GM12878 (cell line): ENCODE measurements around the gene IFI27L1. TPM values are rescaled to one million over a fixed set of nuclear protein-coding genes. Genes with fewer than 3 reads are reported as not detected.

Experiments used
- ATAC-seq: fragments of 200-7000 bp; cut with Tn5 transposase; 3 replicates; pipeline ENCODE4 v1.9.1; 2020; ENCODE audit warnings: mild to moderate bottlenecking, moderate library complexity
- BruUV-seq: library from RNA; stranded (reverse); fragments of 400-500 nt; replicated peaks from 2 replicates; lab custom pipeline; 2021; lab: Mats Ljungman, UMichigan
- CTCF ChIA-PET: fragments of 300-600 bp; sonication (Branson Sonifier 250); formaldehyde crosslinking; extraction: SDS; loops from one replicate; lab custom pipeline; 2021; ENCODE audit warnings: inconsistent platforms; lab: Yijun Ruan, JAX
- POLR2A ChIA-PET: fragments of 350-600 bp; formaldehyde crosslinking; extraction: SDS; loops from one replicate; lab custom pipeline; 2021; ENCODE audit warnings: inconsistent platforms; lab: Charles Lee
- RAD21 ChIA-PET: fragments of 300-600 bp; sonication (Branson Sonifier 250); formaldehyde crosslinking; loops from one replicate; lab custom pipeline; 2023; ENCODE audit warnings: antibody characterized with exemption; ENCODE audit not compliant: unreplicated experiment; lab: Charles Lee
- SMC1A ChIA-PET: fragments of 300-600 bp; sonication (Branson Sonifier 250); formaldehyde crosslinking; loops from one replicate; lab custom pipeline; 2023; ENCODE audit not compliant: unreplicated experiment, uncharacterized antibody; lab: Charles Lee
- DNase-seq: peaks from one replicate; pipeline ENCODE4 v3.0.0-alpha.2; 2011; ENCODE audit warnings: low read depth, low spot score
- FAIRE-seq: peaks from 3 replicates; lab custom pipeline; 2011; peaks lifted over from hg19 to GRCh38; lab: Jason Lieb, UNC
- H2AFZ ChIP-seq: 2 replicates; pipeline ENCODE4 v1.6.0; 2011; ENCODE audit warnings: low read depth, low read length, control low read depth; ENCODE audit not compliant: control insufficient read depth
- H3K27ac ChIP-seq: 2 replicates; pipeline ENCODE4 v1.5.1; 2011; ENCODE audit warnings: control low read depth; ENCODE audit not compliant: control insufficient read depth, insufficient read depth
- H3K27me3 ChIP-seq, 2 experiments: replicated peaks in 1 of 2; 2 replicates each; pipeline versions ENCODE4 v1.6.0 to v1.6.1; 2011; ENCODE audit warnings: low read length in 1 of 2; ENCODE audit not compliant: control insufficient read depth in 2 of 2, insufficient read depth in 2 of 2
- H3K36me3 ChIP-seq, 2 experiments: 2 replicates each; pipeline ENCODE4 v1.5.1; 2011; ENCODE audit warnings: low read length in 1 of 2; ENCODE audit not compliant: control insufficient read depth in 2 of 2, insufficient read depth in 2 of 2
- H3K4me1 ChIP-seq: 2 replicates; pipeline ENCODE4 v1.6.1; 2011; ENCODE audit warnings: mild to moderate bottlenecking, low read length, moderate library complexity, mixed read lengths; ENCODE audit not compliant: control insufficient read depth, insufficient read depth
- H3K4me2 ChIP-seq: 2 replicates; pipeline ENCODE4 v1.6.0; 2011; ENCODE audit warnings: control low read depth; ENCODE audit not compliant: control insufficient read depth, insufficient read depth
- H3K4me3 ChIP-seq: fragments of 200-600 bp; sonication (generic); 2 replicates; pipeline ENCODE4 v1.5.1; 2016
- H3K79me2 ChIP-seq: 2 replicates; pipeline ENCODE4 v1.6.0; 2011; ENCODE audit warnings: low read length; ENCODE audit not compliant: control insufficient read depth, insufficient read depth
- H3K9ac ChIP-seq: 2 replicates; pipeline ENCODE4 v1.8.0; 2011; ENCODE audit warnings: low read length, control low read depth, mixed read lengths; ENCODE audit not compliant: control insufficient read depth, insufficient read depth
- H3K9me3 ChIP-seq: replicated peaks from 3 replicates; pipeline ENCODE4 v1.5.1; 2011; ENCODE audit warnings: mild to moderate bottlenecking, low read length; ENCODE audit not compliant: control insufficient read depth, insufficient read depth
- H4K20me1 ChIP-seq: 2 replicates; pipeline ENCODE4 v1.6.0; 2011; ENCODE audit not compliant: control insufficient read depth, insufficient read depth
- BMI1 ChIP-seq: fragments of 450-650 bp; IDR thresholded peaks from 2 replicates; pipeline ENCODE4 v1.6.1; 2016; ENCODE audit warnings: mild to moderate bottlenecking, moderate library complexity, borderline replicate concordance
- CBX5 ChIP-seq: sonication (generic); IDR thresholded peaks from 2 replicates; pipeline ENCODE4 v1.6.1; 2016; ENCODE audit warnings: low read depth, moderate library complexity, mild to moderate bottlenecking, inconsistent platforms
- CHD1 ChIP-seq: IDR thresholded peaks from 2 replicates; pipeline ENCODE4 v1.6.1; 2012; ENCODE audit warnings: low read depth, low read length, improper control_type of control experiment
- HDAC2 ChIP-seq: fragments of 200-600 bp; sonication (generic); IDR thresholded peaks from 2 replicates; pipeline ENCODE4 v1.6.1; 2017
- MTA3 ChIP-seq: IDR thresholded peaks from 2 replicates; pipeline ENCODE4 v1.6.1; 2012; ENCODE audit warnings: low read length, inconsistent platforms, borderline replicate concordance
- SIX5 ChIP-seq: IDR thresholded peaks from 2 replicates; pipeline ENCODE4 v1.6.1; 2011; ENCODE audit warnings: mild to moderate bottlenecking, low read depth, low read length, moderate library complexity; ENCODE audit not compliant: severe bottlenecking
- SREBF1 ChIP-seq: IDR thresholded peaks from 2 replicates; pipeline ENCODE4 v1.6.1; 2012; ENCODE audit warnings: mild to moderate bottlenecking, low read length
- SREBF2 ChIP-seq: IDR thresholded peaks from 2 replicates; pipeline ENCODE4 v1.6.1; 2012; ENCODE audit warnings: mild to moderate bottlenecking, low read length
- YBX1 ChIP-seq: fragments of 450-650 bp; IDR thresholded peaks from 2 replicates; pipeline ENCODE4 v1.6.1; 2016; ENCODE audit warnings: antibody characterized with exemption
- ZNF384 ChIP-seq: IDR thresholded peaks from 2 replicates; pipeline ENCODE4 v1.6.1; 2012; ENCODE audit warnings: low read depth, mild to moderate bottlenecking, low read length, improper control_type of control experiment, borderline replicate concordance
- WGBS: methylation state at CpG from one replicate; pipeline ENCODE4 v1.1.6; 2016; ENCODE audit warnings: low lambda C conversion rate; ENCODE audit not compliant: insufficient replicate concordance, insufficient coverage; ENCODE audit errors: missing lambda C conversion rate; 5-methylcytosine and 5-hydroxymethylcytosine counted together
- in situ Hi-C: fragments of 300-500 bp; cut with MboI; formaldehyde crosslinking; loops from 9 replicates; pipeline ENCODE4 v1.14.3; 2018; ENCODE audit warnings: mixed read lengths
- intact Hi-C: fragments of 100-400 bp; cut with micrococcal nuclease; formaldehyde crosslinking; loops from one replicate; pipeline ENCODE4 v1.14.2; 2022; ENCODE audit not compliant: unreplicated experiment
- polyA plus RNA-seq, 11 experiments: library from polyadenylated mRNA; depleted of rRNA in 4 of 11; unstranded in 6 of 11; stranded (reverse) in 5 of 11; fragments of >200 nt; fragmentation: Nextera tagmentation in 4 of 11; fragmentation: Illumina TruSeq in 1 of 11; extraction: Ambion mirVana in 4 of 11; extraction: Trizol in 1 of 11; gene quantifications; 1 replicate in 1 of 11; 2 replicates in 10 of 11; pipeline versions ENCODE4 v1.2.1 to v1.2.3, GENCODE V29; 2011 to 2016; ENCODE audit warnings: inconsistent platforms in 2 of 11, missing spikeins in 2 of 11, low read depth in 1 of 11
- total RNA-seq, 4 experiments: library from RNA; depleted of rRNA in 3 of 4; stranded (reverse); fragments of >200 nt in 3 of 4; fragmentation: Illumina TruSeq in 1 of 4; extraction: Trizol in 1 of 4; gene quantifications; 2 replicates each; pipeline versions ENCODE4 v1.2.1 to v1.2.3, GENCODE V29; 2013 to 2021
- TF ChIP-seq, protein P1 (sequence below): fragments of 450-650 bp; IDR thresholded peaks from 2 replicates; pipeline ENCODE4 v1.6.1; 2018; ENCODE audit warnings: mild to moderate bottlenecking, low read depth, moderate library complexity; ENCODE audit not compliant: partially characterized antibody
- TF ChIP-seq, protein P2 (sequence below): IDR thresholded peaks from 2 replicates; pipeline ENCODE4 v1.6.1; 2012; ENCODE audit warnings: low read depth, low read length, improper control_type of control experiment

IFI27L1 gene
- total and polyA plus RNA-seq, 10 of the 15 experiments (the other 5 are each of a cell fraction or from before 2014, with no cell fraction given): 17.4 to 38.8 (median 27.6) TPM

DNA sequence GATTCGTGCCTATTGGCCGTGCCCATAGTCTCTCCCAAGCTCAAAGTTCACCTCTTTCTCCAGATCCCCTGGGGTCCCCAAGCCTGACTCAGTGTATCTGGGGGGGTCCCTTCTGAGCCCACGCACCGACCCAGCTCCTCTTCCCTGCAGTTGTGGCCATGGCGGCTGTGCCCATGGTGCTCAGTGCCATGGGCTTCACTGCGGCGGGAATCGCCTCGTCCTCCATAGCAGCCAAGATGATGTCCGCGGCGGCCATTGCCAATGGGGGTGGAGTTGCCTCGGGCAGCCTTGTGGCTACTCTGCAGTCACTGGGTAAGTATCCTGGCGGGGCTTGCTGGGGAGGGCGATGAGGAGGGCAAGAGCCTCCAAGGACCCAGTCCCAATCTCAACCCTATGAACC lies 34.5 kb downstream of the IFI27L1 start:
- no TSS peak for BruUV-seq
- in situ Hi-C loops (no loop called here), intact Hi-C loops (no loop called here)
- H3K9me3 ChIP-seq: no peaks in the 10 kb centered on the region; the same call in 2 of the 3 replicates
- no peak overlapping the region for H3K9ac ChIP-seq
- DNase-seq: no peak
- H3K4me3 ChIP-seq: no peak overlapping the region
- no peak for ATAC-seq
- no peaks in the 10 kb centered on the region for H4K20me1 ChIP-seq
- ChIA-PET POLR2A (no interaction called here), SMC1A (no interaction called here), RAD21 (no interaction called here), CTCF (interaction anchor here (0.8 to 1.6 kb wide), 2 partner anchors 17 to 21 kb away, joined by 3 to 6 read pairs; no protein-coding TSS in a partner anchor)
- peaks cover 2 to 5% of the 10 kb centered on the region in 2 experiments; a peak in 3 of 4 replicates for H3K27me3 ChIP-seq
- H3K4me1 ChIP-seq: no peaks in the 10 kb centered on the region
- no peaks in the 10 kb centered on the region for H3K79me2 ChIP-seq
- no peaks in the 10 kb centered on the region for H3K36me3 ChIP-seq
- no peak overlapping the region for H3K4me2 ChIP-seq
- 65% methylated on average over 15 of the region's 15 CpGs for whole genome bisulfite sequencing
- no peak overlapping the region for H2AFZ ChIP-seq
- H3K27ac ChIP-seq: no peak overlapping the region
- FAIRE-seq: no peak
- TF ChIP-seq SREBF2: no peak
- TF ChIP-seq, protein P1, sequence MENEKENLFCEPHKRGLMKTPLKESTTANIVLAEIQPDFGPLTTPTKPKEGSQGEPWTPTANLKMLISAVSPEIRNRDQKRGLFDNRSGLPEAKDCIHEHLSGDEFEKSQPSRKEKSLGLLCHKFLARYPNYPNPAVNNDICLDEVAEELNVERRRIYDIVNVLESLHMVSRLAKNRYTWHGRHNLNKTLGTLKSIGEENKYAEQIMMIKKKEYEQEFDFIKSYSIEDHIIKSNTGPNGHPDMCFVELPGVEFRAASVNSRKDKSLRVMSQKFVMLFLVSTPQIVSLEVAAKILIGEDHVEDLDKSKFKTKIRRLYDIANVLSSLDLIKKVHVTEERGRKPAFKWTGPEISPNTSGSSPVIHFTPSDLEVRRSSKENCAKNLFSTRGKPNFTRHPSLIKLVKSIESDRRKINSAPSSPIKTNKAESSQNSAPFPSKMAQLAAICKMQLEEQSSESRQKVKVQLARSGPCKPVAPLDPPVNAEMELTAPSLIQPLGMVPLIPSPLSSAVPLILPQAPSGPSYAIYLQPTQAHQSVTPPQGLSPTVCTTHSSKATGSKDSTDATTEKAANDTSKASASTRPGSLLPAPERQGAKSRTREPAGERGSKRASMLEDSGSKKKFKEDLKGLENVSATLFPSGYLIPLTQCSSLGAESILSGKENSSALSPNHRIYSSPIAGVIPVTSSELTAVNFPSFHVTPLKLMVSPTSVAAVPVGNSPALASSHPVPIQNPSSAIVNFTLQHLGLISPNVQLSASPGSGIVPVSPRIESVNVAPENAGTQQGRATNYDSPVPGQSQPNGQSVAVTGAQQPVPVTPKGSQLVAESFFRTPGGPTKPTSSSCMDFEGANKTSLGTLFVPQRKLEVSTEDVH: no peak
- no peak for TF ChIP-seq BMI1
- TF ChIP-seq YBX1: no peak
- TF ChIP-seq SREBF1: no peak
- no peak for TF ChIP-seq CHD1
- TF ChIP-seq HDAC2: no peak
- no peak for TF ChIP-seq ZNF384
- no peak for TF ChIP-seq MTA3
- no peak for TF ChIP-seq CBX5
- TF ChIP-seq SIX5: no peak
- TF ChIP-seq, protein P2, sequence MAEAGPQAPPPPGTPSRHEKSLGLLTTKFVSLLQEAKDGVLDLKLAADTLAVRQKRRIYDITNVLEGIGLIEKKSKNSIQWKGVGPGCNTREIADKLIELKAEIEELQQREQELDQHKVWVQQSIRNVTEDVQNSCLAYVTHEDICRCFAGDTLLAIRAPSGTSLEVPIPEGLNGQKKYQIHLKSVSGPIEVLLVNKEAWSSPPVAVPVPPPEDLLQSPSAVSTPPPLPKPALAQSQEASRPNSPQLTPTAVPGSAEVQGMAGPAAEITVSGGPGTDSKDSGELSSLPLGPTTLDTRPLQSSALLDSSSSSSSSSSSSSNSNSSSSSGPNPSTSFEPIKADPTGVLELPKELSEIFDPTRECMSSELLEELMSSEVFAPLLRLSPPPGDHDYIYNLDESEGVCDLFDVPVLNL: no peak
